ENCODE results near the gene STRAP.
"Not testable (repeated sequence)": the region's sequence is repeated elsewhere in the genome, so short reads cannot be mapped to it uniquely, and the experiment has no call there.

The STRAP gene

DNA sequence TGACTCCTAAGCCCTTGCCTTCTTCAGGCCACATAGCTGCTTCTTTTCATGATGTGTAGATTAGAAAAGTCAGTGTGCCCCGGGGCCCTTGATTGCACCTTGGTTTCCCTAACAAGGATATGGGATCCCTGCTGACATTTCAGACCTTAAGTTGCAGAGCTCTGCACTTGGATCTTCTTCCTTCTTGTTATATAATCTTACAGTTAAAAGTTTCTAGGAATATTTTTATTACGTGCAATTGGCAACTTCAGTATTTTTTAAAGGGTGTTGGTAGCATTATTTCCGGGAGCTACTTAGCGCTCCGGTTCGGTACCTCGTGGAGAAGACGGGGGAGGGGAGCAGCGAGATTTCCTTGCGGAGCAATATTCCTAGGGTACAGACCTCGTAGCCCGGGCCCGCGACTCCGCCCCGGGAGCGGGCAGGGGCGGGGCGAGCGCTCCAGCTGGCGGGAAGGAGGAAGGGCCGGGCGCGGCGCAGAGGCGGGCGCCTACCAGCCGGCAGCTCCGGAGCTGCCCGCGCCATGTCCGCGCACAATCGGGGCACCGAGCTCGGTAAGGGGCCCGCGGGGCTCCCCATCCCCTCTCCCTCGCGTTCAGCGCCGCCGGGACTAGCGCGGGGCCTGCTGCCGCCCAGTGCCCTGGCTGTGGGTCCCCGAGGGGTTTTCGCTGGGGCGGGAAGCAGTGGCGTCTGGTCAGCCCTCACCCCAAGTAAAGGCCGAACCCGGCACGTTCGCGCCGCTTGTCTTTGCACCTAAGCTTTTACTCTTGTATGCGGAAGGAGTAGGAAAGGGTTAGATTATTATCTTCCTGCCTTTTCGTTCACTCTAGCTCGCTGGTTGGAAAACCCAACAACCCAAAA is 28.9 kb downstream of the STRAP start, which contains the start of gene DERA:
DERA (plus strand) TSS at position 469 of the 858 bp plus-strand sequence; CDS start at position 521, 52 bp downstream.
- Histone ChIP-seq H3K79me2 (ENCODE audit: insufficient read depth, low read length) (0 out of 2 replicates have a peak, but pooled peaks cover 11% of the 10 kb centered on the region), H3K36me3 (ENCODE audit: insufficient read depth, low read length) (peaks cover 7% of the 10 kb centered on the region; the same call in 1 of the 2 replicates), H3K27me3 (ENCODE audit: insufficient read depth, low read length) (no peaks in the 10 kb centered on the region), H3K9ac (ENCODE audit: low read length) (peak within 1 kb of the TSS; percentile 96), H3K27ac (ENCODE audit: low read depth, low read length, poor library complexity, severe bottlenecking) (peak within 1 kb of the TSS; percentile 42), H2AFZ (ENCODE audit: low read length) (peak within 1 kb of the TSS; percentile 89; the same call in 1 of the 2 replicates), H3F3A (ENCODE audit: insufficient read depth, low read length) (no peaks in the 10 kb centered on the region), H4K20me1 (ENCODE audit: insufficient read depth, low read length) (no peaks in the 10 kb centered on the region), H3K9me3 (ENCODE audit: low read length) (no peaks in the 10 kb centered on the region), H3K4me2 (ENCODE audit: low read length) (peak within 1 kb of the TSS; percentile 94), H3K9me2 (ENCODE audit: low read depth, low read length) (no peaks in the 10 kb centered on the region), H3K4me1 (ENCODE audit: insufficient read depth, low read length, severe bottlenecking) (peaks cover 15% of the 10 kb centered on the region), H3K4me3 (ENCODE audit: low read depth, low read length, poor library complexity, severe bottlenecking) (peak within 1 kb of the TSS; percentile 74)
- no peak for TF ChIP-seq EZH2 (IDR thresholded peaks at IDR 0.05; ENCODE audit: borderline replicate concordance, low read length)
- TF ChIP-seq, protein P1, sequence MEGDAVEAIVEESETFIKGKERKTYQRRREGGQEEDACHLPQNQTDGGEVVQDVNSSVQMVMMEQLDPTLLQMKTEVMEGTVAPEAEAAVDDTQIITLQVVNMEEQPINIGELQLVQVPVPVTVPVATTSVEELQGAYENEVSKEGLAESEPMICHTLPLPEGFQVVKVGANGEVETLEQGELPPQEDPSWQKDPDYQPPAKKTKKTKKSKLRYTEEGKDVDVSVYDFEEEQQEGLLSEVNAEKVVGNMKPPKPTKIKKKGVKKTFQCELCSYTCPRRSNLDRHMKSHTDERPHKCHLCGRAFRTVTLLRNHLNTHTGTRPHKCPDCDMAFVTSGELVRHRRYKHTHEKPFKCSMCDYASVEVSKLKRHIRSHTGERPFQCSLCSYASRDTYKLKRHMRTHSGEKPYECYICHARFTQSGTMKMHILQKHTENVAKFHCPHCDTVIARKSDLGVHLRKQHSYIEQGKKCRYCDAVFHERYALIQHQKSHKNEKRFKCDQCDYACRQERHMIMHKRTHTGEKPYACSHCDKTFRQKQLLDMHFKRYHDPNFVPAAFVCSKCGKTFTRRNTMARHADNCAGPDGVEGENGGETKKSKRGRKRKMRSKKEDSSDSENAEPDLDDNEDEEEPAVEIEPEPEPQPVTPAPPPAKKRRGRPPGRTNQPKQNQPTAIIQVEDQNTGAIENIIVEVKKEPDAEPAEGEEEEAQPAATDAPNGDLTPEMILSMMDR (IDR thresholded peaks at IDR 0.05; ENCODE audit: low read length) = no peak

DNA sequence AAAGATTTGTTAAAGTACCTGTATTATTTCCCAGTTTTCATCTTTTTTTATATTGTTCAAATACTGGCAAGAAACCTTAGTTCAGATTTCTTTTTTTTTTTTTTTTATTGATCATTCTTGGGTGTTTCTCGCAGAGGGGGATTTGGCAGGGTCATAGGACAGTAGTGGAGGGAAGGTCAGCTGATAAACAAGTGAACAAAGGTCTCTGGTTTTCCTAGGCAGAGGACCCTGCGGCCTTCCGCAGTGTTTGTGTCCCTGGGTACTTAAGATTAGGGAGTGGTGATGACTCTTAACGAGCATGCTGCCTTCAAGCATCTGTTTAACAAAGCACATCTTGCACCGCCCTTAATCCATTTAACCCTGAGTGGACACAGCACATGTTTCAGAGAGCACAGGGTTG is 29.7 kb downstream of the STRAP start:
- Histone ChIP-seq H3K4me3 (ENCODE audit: low read depth, low read length, poor library complexity, severe bottlenecking) (peak overlapping the region; percentile 74), H3K27ac (ENCODE audit: low read depth, low read length, poor library complexity, severe bottlenecking) (peak overlapping the region; percentile 42), H3K79me2 (ENCODE audit: insufficient read depth, low read length) (0 out of 2 replicates have a peak, but pooled peaks cover 11% of the 10 kb centered on the region), H3K4me2 (ENCODE audit: low read length) (peak overlapping the region; percentile 94), H3K9ac (ENCODE audit: low read length) (peak overlapping the region; percentile 96), H3K4me1 (ENCODE audit: insufficient read depth, low read length, severe bottlenecking) (peaks cover 15% of the 10 kb centered on the region), H2AFZ (ENCODE audit: low read length) (0 out of 2 replicates have a peak overlapping the region, but pooled peaks have one; percentile 89)
- H4K20me1 ChIP-seq (ENCODE audit: insufficient read depth, low read length); H3K9me2 ChIP-seq (ENCODE audit: low read depth, low read length); H3K9me3 ChIP-seq (ENCODE audit: low read length); H3K27me3 ChIP-seq (ENCODE audit: insufficient read depth, low read length); H3F3A ChIP-seq (ENCODE audit: insufficient read depth, low read length); H3K36me3 ChIP-seq (ENCODE audit: insufficient read depth, low read length): not testable (repeated sequence)

DNA sequence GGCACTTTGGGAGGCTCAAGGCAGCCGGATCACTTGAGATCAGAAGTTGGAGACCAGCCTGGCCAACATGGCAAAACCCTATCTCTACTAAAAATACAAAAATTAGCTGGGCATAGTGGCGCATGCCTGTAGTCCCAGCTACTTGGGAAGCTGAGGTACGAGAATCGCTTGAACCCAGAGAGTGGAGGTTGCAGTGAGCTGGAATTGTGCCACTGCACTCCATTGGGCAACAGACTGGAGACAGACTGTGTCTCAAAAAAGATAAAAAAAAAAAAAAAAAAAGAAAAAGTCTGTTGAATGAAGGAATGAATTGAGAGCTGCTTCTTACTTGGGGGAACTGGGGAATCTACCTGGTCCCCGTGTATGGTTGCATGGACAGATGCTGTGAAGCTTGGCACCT is 31.9 kb downstream of the STRAP start:
- Histone ChIP-seq H3K79me2 (ENCODE audit: insufficient read depth, low read length) (0 out of 2 replicates have a peak, but pooled peaks cover 11% of the 10 kb centered on the region), H3K4me1 (ENCODE audit: insufficient read depth, low read length, severe bottlenecking) (peaks cover 15% of the 10 kb centered on the region)
- H3K4me3 ChIP-seq (ENCODE audit: low read depth, low read length, poor library complexity, severe bottlenecking); H3K27ac ChIP-seq (ENCODE audit: low read depth, low read length, poor library complexity, severe bottlenecking); H2AFZ ChIP-seq (ENCODE audit: low read length); H3K36me3 ChIP-seq (ENCODE audit: insufficient read depth, low read length); H4K20me1 ChIP-seq (ENCODE audit: insufficient read depth, low read length); H3K4me2 ChIP-seq (ENCODE audit: low read length); H3K9me3 ChIP-seq (ENCODE audit: low read length); H3K27me3 ChIP-seq (ENCODE audit: insufficient read depth, low read length); H3K9ac ChIP-seq (ENCODE audit: low read length); H3F3A ChIP-seq (ENCODE audit: insufficient read depth, low read length); H3K9me2 ChIP-seq (ENCODE audit: low read depth, low read length): not testable (repeated sequence)

DNA sequence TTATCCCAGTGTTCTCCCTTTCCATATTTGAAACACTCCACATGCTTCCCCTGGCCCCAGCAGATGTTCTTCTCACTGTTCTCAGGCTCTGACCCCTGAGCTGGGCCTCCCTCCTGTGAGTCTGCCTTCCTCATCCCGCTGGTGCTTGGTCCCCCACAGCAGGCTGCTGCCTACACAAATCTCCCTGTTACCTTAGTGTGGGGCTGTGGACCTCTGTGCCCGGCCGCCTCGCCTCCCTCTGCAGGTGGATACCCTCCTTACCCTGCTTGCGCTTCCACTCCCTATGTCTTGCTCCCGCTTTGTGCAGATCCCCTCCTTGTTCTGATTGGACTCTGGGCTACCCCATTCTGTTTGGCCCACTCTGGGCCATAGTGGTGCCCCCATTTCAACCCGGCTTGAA is 35.9 kb downstream of the STRAP start:
- no peaks in the 10 kb centered on the region for H3K4me1 ChIP-seq (ENCODE audit: insufficient read depth, low read length, severe bottlenecking)
- H3K9me3 ChIP-seq (ENCODE audit: low read length) = no peaks in the 10 kb centered on the region
- H3K27me3 ChIP-seq (ENCODE audit: insufficient read depth, low read length) = no peaks in the 10 kb centered on the region
- no peak overlapping the region for H3K4me2 ChIP-seq (ENCODE audit: low read length)
- H3K27ac ChIP-seq (ENCODE audit: low read depth, low read length, poor library complexity, severe bottlenecking) = no peak overlapping the region
- H3K36me3 ChIP-seq (ENCODE audit: insufficient read depth, low read length) = no peaks in the 10 kb centered on the region
- TF ChIP-seq, protein P1 (IDR thresholded peaks at IDR 0.05; ENCODE audit: low read length) = no peak
- TF ChIP-seq EZH2 (IDR thresholded peaks at IDR 0.05; ENCODE audit: borderline replicate concordance, low read length) = no peak
- H3K9ac ChIP-seq (ENCODE audit: low read length) = no peak overlapping the region
- H3K4me3 ChIP-seq (ENCODE audit: low read depth, low read length, poor library complexity, severe bottlenecking) = no peak overlapping the region
- H2AFZ ChIP-seq (ENCODE audit: low read length) = no peak overlapping the region
- no peaks in the 10 kb centered on the region for H3F3A ChIP-seq (ENCODE audit: insufficient read depth, low read length)
- no peaks in the 10 kb centered on the region for H3K9me2 ChIP-seq (ENCODE audit: low read depth, low read length)
- peaks cover 10% of the 10 kb centered on the region; the same call in 1 of the 2 replicates for H3K79me2 ChIP-seq (ENCODE audit: insufficient read depth, low read length)
- H4K20me1 ChIP-seq (ENCODE audit: insufficient read depth, low read length) = no peaks in the 10 kb centered on the region
